ENCODE measurements around the gene INTS7. TPM values are rescaled to one million over a fixed set of nuclear protein-coding genes. Genes with fewer than 3 reads are reported as not detected.
A peak's percentile ranks its signal among the peaks of the same experiment; 100 is the strongest.

The INTS7 gene
- total and polyA plus RNA-seq, 9 of the 15 experiments (the other 6 are each of a cell fraction or from before 2014, with no cell fraction given), result 27.3 to 68.4 (median 40.4) TPM

DNA sequence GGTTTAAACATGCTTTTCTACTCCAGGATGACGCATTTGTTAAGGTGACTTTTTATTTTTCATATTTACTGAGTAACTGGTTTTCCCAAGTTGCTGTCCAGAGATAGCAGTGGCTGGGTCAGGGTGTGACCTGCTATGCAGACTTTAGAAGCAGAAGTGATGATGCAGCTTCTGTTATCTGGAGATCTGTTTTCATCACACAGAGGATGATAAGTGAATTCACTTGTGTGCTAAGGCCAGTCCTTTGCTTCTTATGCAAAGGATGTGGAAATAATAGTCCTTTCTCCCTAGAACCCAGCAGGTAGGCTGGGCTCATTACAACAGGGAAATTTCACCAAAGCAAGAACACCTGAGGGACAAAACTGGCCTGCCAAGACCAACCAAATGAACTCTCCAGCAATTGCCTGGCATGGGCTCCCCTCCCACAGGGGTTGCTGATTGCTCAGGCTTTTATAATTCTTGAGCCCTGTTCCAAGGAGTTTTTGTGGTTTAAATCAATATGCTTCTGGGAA is 107.0 kb downstream of the INTS7 start (continued):
- TF ChIP-seq LEF1 (IDR thresholded peaks at IDR 0.05) (peak; percentile 92), ZNF282 (CRISPR knock-in tag; IDR thresholded peaks at IDR 0.05) (no peak), ARID4B (CRISPR knock-in tag; IDR thresholded peaks at IDR 0.05) (no peak), CREB1 (IDR thresholded peaks at IDR 0.05) (peak; percentile 86), CREB1 (CRISPR knock-in tag; IDR thresholded peaks at IDR 0.05) (peak; percentile 74), CHCHD3 (CRISPR knock-in tag; IDR thresholded peaks at IDR 0.05) (no peak), MBD2 (IDR thresholded peaks at IDR 0.05; ENCODE audit: borderline replicate concordance, low read depth) (peak; percentile 54; the same call in 1 of the 2 replicates), FUS (optimal IDR thresholded peaks at IDR 0.05; ENCODE audit: low read depth, low read length) (no peak), MAZ (CRISPR knock-in tag; conservative IDR thresholded peaks at IDR 0.05 in 1 of 2, IDR thresholded peaks at IDR 0.05 in 1 of 2) (0 out of 4 replicates have a peak, but pooled peaks of 1 of the 2 experiments have one; percentile 1), ETV1 (tag; conservative IDR thresholded peaks at IDR 0.05; ENCODE audit: low read depth) (0 out of 2 replicates have a peak, but pooled peaks have one; percentile 29), RBM22 (IDR thresholded peaks at IDR 0.05; ENCODE audit: low read depth, low read length, poor library complexity, severe bottlenecking) (no peak), POLR2H (tag; IDR thresholded peaks at IDR 0.05; ENCODE audit: low read depth) (no peak), STAT5A (IDR thresholded peaks at IDR 0.05; ENCODE audit: borderline replicate concordance, low read length) (0 out of 2 replicates have a peak, but pooled peaks have one; percentile 47), ZSCAN32 (CRISPR knock-in tag; IDR thresholded peaks at IDR 0.05) (no peak), ZNF584 (CRISPR knock-in tag; IDR thresholded peaks at IDR 0.05; ENCODE audit: low read depth) (no peak), C11orf30 (IDR thresholded peaks at IDR 0.05; ENCODE audit: low read depth) (peak; percentile 89), ZBTB11 (CRISPR knock-in tag; IDR thresholded peaks at IDR 0.05) (peak in 1 of 3 experiments; percentile 41; a peak in 2 of 6 replicates), ZNF274 (IDR thresholded peaks at IDR 0.05; ENCODE audit: borderline replicate concordance, low read depth, low read length) (no peak), MAFF (IDR thresholded peaks at IDR 0.05; ENCODE audit: low read length) (peak; percentile 63; the same call in 1 of the 2 replicates)
- TF ChIP-seq, protein P1, sequence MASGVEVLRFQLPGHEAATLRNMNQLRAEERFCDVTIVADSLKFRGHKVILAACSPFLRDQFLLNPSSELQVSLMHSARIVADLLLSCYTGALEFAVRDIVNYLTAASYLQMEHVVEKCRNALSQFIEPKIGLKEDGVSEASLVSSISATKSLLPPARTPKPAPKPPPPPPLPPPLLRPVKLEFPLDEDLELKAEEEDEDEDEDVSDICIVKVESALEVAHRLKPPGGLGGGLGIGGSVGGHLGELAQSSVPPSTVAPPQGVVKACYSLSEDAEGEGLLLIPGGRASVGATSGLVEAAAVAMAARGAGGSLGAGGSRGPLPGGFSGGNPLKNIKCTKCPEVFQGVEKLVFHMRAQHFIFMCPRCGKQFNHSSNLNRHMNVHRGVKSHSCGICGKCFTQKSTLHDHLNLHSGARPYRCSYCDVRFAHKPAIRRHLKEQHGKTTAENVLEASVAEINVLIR (CRISPR knock-in tag; IDR thresholded peaks at IDR 0.05), result peak; percentile 68

Data from K562 (cell line).